Middle frontal gyrus (tissue), 1 donor: ENCODE measurements around the gene SLC22A9.

ENCODE experiments used
- DNase-seq: peaks from one replicate; pipeline ENCODE4 v3.0.0-alpha.2; 2015; ENCODE audit warnings: low spot score; ENCODE audit errors: extremely low spot score

Gene SLC22A9

GRCh38 chr11:63444160-63444559 lies 74.6 kb downstream of the SLC22A9 start:
- no peak for DNase-seq

GRCh38 chr11:63445118-63445517 lies 75.5 kb downstream of the SLC22A9 start:
- DNase-seq = peak; percentile 4

GRCh38 chr11:63445720-63446119 lies 76.1 kb downstream of the SLC22A9 start:
- DNase-seq = no peak

GRCh38 chr11:63448646-63449045 lies 79.1 kb downstream of the SLC22A9 start:
- no peak for DNase-seq

GRCh38 chr11:63459586-63459985 lies 90.0 kb downstream of the SLC22A9 start:
- no peak for DNase-seq
